ENCODE measurements around the gene NACA2.

DNA sequence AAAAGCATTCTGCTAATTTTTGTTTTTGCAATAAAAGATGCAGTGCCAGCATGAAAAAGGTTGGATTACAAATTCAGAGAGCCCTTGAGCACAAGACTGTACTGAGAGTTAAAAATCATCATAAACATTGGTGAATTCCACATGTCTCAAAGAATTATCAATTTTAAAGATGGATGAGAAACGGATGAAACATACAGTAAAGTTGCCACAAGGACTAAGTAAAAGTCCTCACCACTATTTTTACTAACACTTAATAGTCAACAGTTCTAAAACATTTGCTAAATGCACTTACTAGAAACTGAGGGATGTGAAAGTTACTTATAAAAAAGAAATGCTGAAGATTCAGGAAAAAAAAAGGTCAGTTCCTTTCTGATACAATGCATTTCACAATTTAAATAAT is 25.8 kb upstream of the NACA2 start:
- TF ChIP-seq CTCF (IDR thresholded peaks at IDR 0.05) (no peak), POLR2AphosphoS5 (IDR thresholded peaks at IDR 0.05) (no peak), POLR2A (IDR thresholded peaks at IDR 0.05) (no peak)
